ENCODE measurements around the gene RSPO3.

- TF ChIP-seq CTCF (IDR thresholded peaks at IDR 0.05): no peak
- no peak for TF ChIP-seq POLR2A (IDR thresholded peaks at IDR 0.05)
Observed at GRCh38 chr6:127148511-127148910, 30.0 kb downstream of the RSPO3 start.

All from lower leg skin (tissue), 3 donors.